K562 (cell line): ENCODE measurements around the gene PXN. TPM values are rescaled to one million over a fixed set of nuclear protein-coding genes. Genes with fewer than 3 reads are reported as not detected.

Experiments
- CCNT2 ChIP-seq: IDR thresholded peaks from 2 replicates; pipeline ENCODE4 v1.6.1; 2011; ENCODE audit warnings: borderline replicate concordance, low read depth, mild to moderate bottlenecking, moderate library complexity, mixed read lengths, low read length; ENCODE audit not compliant: insufficient read length; ENCODE audit errors: extremely low read depth
- E2F1 ChIP-seq: sonication (generic); formaldehyde crosslinking; IDR thresholded peaks from 2 replicates; pipeline ENCODE4 v1.8.1; 2023; ENCODE audit warnings: mild to moderate bottlenecking, missing genetic modification reagents, moderate library complexity
- ELK1 ChIP-seq: sonication (generic); formaldehyde crosslinking; IDR thresholded peaks from 2 replicates; pipeline ENCODE4 v1.8.1; 2022; ENCODE audit warnings: missing genetic modification reagents
- EP300 ChIP-seq: IDR thresholded peaks from 2 replicates; pipeline ENCODE4 v1.6.1; 2012; ENCODE audit warnings: low read length, improper control_type of control experiment
- ETV5 ChIP-seq: sonication (generic); formaldehyde crosslinking; IDR thresholded peaks from 2 replicates; pipeline ENCODE4 v1.4.0; 2020; ENCODE audit warnings: low read depth, mild to moderate bottlenecking, missing genetic modification reagents
- EWSR1 ChIP-seq: fragments of 450-650 bp; IDR thresholded peaks from 2 replicates; pipeline ENCODE4 v1.6.1; 2018; ENCODE audit warnings: borderline replicate concordance, mild to moderate bottlenecking, low read depth, moderate library complexity; ENCODE audit not compliant: partially characterized antibody
- MED1 ChIP-seq: sonication (generic); formaldehyde crosslinking; IDR thresholded peaks from 2 replicates; pipeline ENCODE4 v1.8.1; 2023; ENCODE audit warnings: missing genetic modification reagents, borderline replicate concordance
- MYNN ChIP-seq, 2 experiments: sonication (generic); formaldehyde crosslinking in 1 of 2; IDR thresholded peaks; 2 replicates each; pipeline versions ENCODE4 v1.5.0 to v1.6.1; 2016 to 2020; ENCODE audit warnings: antibody characterized with exemption in 1 of 2, missing genetic modification reagents in 1 of 2
- NCOA4 ChIP-seq: fragments of 450-650 bp; IDR thresholded peaks from 2 replicates; pipeline ENCODE4 v1.6.1; 2018; ENCODE audit warnings: mild to moderate bottlenecking; ENCODE audit not compliant: partially characterized antibody
- POLR2AphosphoS2 ChIP-seq: IDR thresholded peaks from 2 replicates; pipeline ENCODE4 v1.6.1; 2012; ENCODE audit warnings: low read length, improper control_type of control experiment
- POLR2G ChIP-seq: fragments of 200-400 bp; formaldehyde crosslinking; IDR thresholded peaks from 2 replicates; pipeline ENCODE4 v1.6.1; 2017; ENCODE audit warnings: low read depth, mild to moderate bottlenecking, antibody characterized with exemption, low read length, moderate library complexity
- PTBP1 ChIP-seq: fragments of 200-400 bp; formaldehyde crosslinking; IDR thresholded peaks from 2 replicates; pipeline ENCODE4 v1.6.1; 2017; ENCODE audit warnings: low read depth, low read length
- PTTG1 ChIP-seq: fragments of 450-650 bp; IDR thresholded peaks from 2 replicates; pipeline ENCODE4 v1.6.1; 2016; ENCODE audit warnings: low read depth, mild to moderate bottlenecking, missing genetic modification characterization, missing compliant biosample characterization
- RBM39 ChIP-seq: fragments of 200-400 bp; formaldehyde crosslinking; optimal IDR thresholded peaks from 2 replicates; pipeline ENCODE3; 2018; ENCODE audit warnings: low read depth, low read length
- SAFB2 ChIP-seq: fragments of 200-400 bp; formaldehyde crosslinking; IDR thresholded peaks from 2 replicates; pipeline ENCODE4 v1.6.1; 2018; ENCODE audit warnings: borderline replicate concordance, low read length, low read depth, moderate library complexity; ENCODE audit not compliant: severe bottlenecking
- SETDB1 ChIP-seq: IDR thresholded peaks from one replicate; pipeline ENCODE4 v1.6.1; 2012; ENCODE audit warnings: low read length, control low read depth, inconsistent platforms
- SP2 ChIP-seq: IDR thresholded peaks from 2 replicates; pipeline ENCODE4 v1.6.1; 2011; ENCODE audit warnings: mild to moderate bottlenecking, low read depth, low read length, moderate library complexity; ENCODE audit not compliant: poor library complexity, severe bottlenecking; ENCODE audit errors: extremely low read depth
- SPI1 ChIP-seq: IDR thresholded peaks from 2 replicates; pipeline ENCODE4 v1.6.1; 2011; ENCODE audit warnings: low read depth, low read length, control low read depth, borderline replicate concordance
- TRIM25 ChIP-seq: fragments of 450-650 bp; IDR thresholded peaks from 2 replicates; pipeline ENCODE4 v1.7.0; 2016; ENCODE audit warnings: borderline replicate concordance
- USF1 ChIP-seq: sonication (generic); formaldehyde crosslinking; IDR thresholded peaks from 2 replicates; pipeline ENCODE4 v1.9.0; 2022; ENCODE audit warnings: mild to moderate bottlenecking, missing genetic modification reagents
- ZKSCAN1 ChIP-seq: fragments of 150-350 bp; IDR thresholded peaks from 2 replicates; pipeline ENCODE4 v1.6.1; 2016; ENCODE audit warnings: low read depth, low read length
- ZNF586 ChIP-seq: fragments of 450-650 bp; formaldehyde crosslinking; conservative IDR thresholded peaks from 2 replicates; pipeline ENCODE4 v1.4.0; 2020; ENCODE audit warnings: mild to moderate bottlenecking, moderate library complexity
- polyA plus RNA-seq, 8 experiments: library from polyadenylated mRNA; depleted of rRNA in 4 of 8; stranded (reverse) in 5 of 8; unstranded in 3 of 8; fragments of >200 nt; fragmentation: Nextera tagmentation in 2 of 8; fragmentation: Illumina TruSeq in 1 of 8; extraction: Ambion mirVana in 2 of 8; extraction: Trizol in 1 of 8; gene quantifications; 2 replicates each; pipeline versions ENCODE4 v1.2.1 to v1.2.3, GENCODE V29; 2011 to 2014; ENCODE audit warnings: inconsistent platforms in 1 of 8, missing spikeins in 1 of 8
- total RNA-seq, 7 experiments: library from RNA; depleted of rRNA in 6 of 7; stranded (reverse); fragments of >200 nt in 6 of 7; fragmentation: Illumina TruSeq in 2 of 7; extraction: Trizol in 2 of 7; gene quantifications; 2 replicates each; pipeline versions ENCODE4 v1.2.1 to v1.2.3, GENCODE V29; 2011 to 2021; ENCODE audit warnings: low replicate concordance in 1 of 7

The PXN gene
- total and polyA plus RNA-seq, 9 of the 15 experiments (the other 6 are each of a cell fraction or from before 2014, with no cell fraction given): 4.0 to 74.1 (median 18.6) TPM

GRCh38 chr12:120292661-120293531, 27.4 kb upstream of the PXN start, which contains the start of gene RNU4-1 (continued):
- TF ChIP-seq PTBP1 (peak; percentile 76; the same call in 1 of the 2 replicates), MED1 (CRISPR knock-in tag) (0 out of 2 replicates have a peak, but pooled peaks have one; percentile 88), RBM39 (peak; percentile 97), PTTG1 (tag) (0 out of 2 replicates have a peak, but pooled peaks have one; percentile 24), POLR2G (peak; percentile 82), EWSR1 (peak; percentile 94), POLR2AphosphoS2 (peak; percentile 99), SETDB1 (no peak), ELK1 (CRISPR knock-in tag) (no peak), MYNN (IDR thresholded peaks at IDR 0.05) (peak; percentile 85; the same call in 1 of the 2 replicates), MYNN (CRISPR knock-in tag; IDR thresholded peaks at IDR 0.05) (no peak), EP300 (peak; percentile 62), CCNT2 (no peak), SPI1 (peak; percentile 88), NCOA4 (peak; percentile 70), ZKSCAN1 (no peak), ZNF586 (no peak), E2F1 (CRISPR knock-in tag) (peak; percentile 40; the same call in 1 of the 2 replicates), SAFB2 (no peak), ETV5 (CRISPR knock-in tag) (no peak), TRIM25 (no peak), SP2 (no peak), USF1 (CRISPR knock-in tag) (no peak)
